Natural killer cell treated with Interleukin-12 subunit alpha and Interleukin-12 subunit beta and Interleukin-15 and Interleukin-18, amount 100 ng/mL, for 72 hours (primary cell): Measurements from ENCODE around the gene LEO1. TPM values are rescaled to one million over a fixed set of nuclear protein-coding genes. Genes with fewer than 3 reads are reported as not detected.

Source experiments
- ATAC-seq, 2 donors: fragments of 150-1000 bp; cut with Tn5 transposase in 1 of 2; sonication (Bioruptor Pico), chemical (Tn5 transposase) in 1 of 2; 2 replicates each; pipeline ENCODE4 v1.10.0; 2021
- DNase-seq: peaks from one replicate; pipeline ENCODE4 v3.0.0; 2022; ENCODE audit warnings: low spot score
- H3K27ac Mint-ChIP-seq, 2 donors: 1 replicate in 1 of 2; 2 replicates in 1 of 2; pipeline ENCODE4 v1.8.0; 2022; ENCODE audit warnings: mixed read lengths in 2 of 2, mild to moderate bottlenecking in 1 of 2, moderate library complexity in 1 of 2
- H3K27me3 Mint-ChIP-seq, 2 donors: 1 replicate in 1 of 2; 2 replicates in 1 of 2; pipeline ENCODE4 v1.8.0; 2022; ENCODE audit warnings: mixed read lengths in 2 of 2
- H3K36me3 Mint-ChIP-seq: one replicate; pipeline ENCODE4 v1.8.0; 2022; ENCODE audit warnings: mixed read lengths
- H3K4me1 Mint-ChIP-seq, 2 donors: 1 replicate in 1 of 2; 2 replicates in 1 of 2; pipeline ENCODE4 v1.8.0; 2022; ENCODE audit warnings: low read depth in 2 of 2, mixed read lengths in 2 of 2, mild to moderate bottlenecking in 1 of 2
- H3K4me3 Mint-ChIP-seq: one replicate; pipeline ENCODE4 v1.8.0; 2022; ENCODE audit warnings: mixed read lengths
- H3K9me3 Mint-ChIP-seq: 2 replicates; pipeline ENCODE4 v1.8.0; 2022; ENCODE audit warnings: mixed read lengths
- total RNA-seq, 2 donors: library from RNA; stranded (reverse); gene quantifications; one replicate each; pipeline ENCODE4 v1.2.3, GENCODE V29; 2022

Gene LEO1
- total RNA-seq, 2 donors from 2014 or later, result 29.6 to 31.6 TPM

GRCh38 chr15:51889486-51889885 lies 82.1 kb downstream of the LEO1 start:
- no peak for DNase-seq
- H3K27ac Mint-ChIP-seq, result no peak overlapping the region
- H3K27me3 Mint-ChIP-seq, result no peaks in the 10 kb centered on the region
- H3K4me3 Mint-ChIP-seq, result no peak overlapping the region
- peaks cover 8% of the 10 kb centered on the region for H3K36me3 Mint-ChIP-seq
- ATAC-seq, result no peak
- H3K9me3 Mint-ChIP-seq, result no peaks in the 10 kb centered on the region
- H3K4me1 Mint-ChIP-seq, result peaks cover 0 to 2% of the 10 kb centered on the region in 2 donors

- no peak for DNase-seq
- Mint-ChIP-seq H3K9me3 (no peaks in the 10 kb centered on the region), H3K4me1 (peaks cover 0 to 8% of the 10 kb centered on the region in 2 donors), H3K27ac (no peak overlapping the region), H3K4me3 (no peak overlapping the region), H3K36me3 (peaks cover 8% of the 10 kb centered on the region), H3K27me3 (no peaks in the 10 kb centered on the region)
- no peak for ATAC-seq
These were observed 82.9 kb downstream of the LEO1 start for GRCh38 chr15:51888593-51889195.

Other genes starting within 250 kb of the LEO1 start
- 10 to 100 TPM; 13.4 to 27.3 TPM for gene LYSMD2, start 234.1 kb downstream of the LEO1 start, total RNA-seq
- gene TMOD2, start 220.2 kb downstream of the LEO1 start, total RNA-seq, result 1 to 10 TPM; 2.6 to 7.2 TPM
- gene TMOD3, start 142.1 kb downstream of the LEO1 start, total RNA-seq, result 10 to 100 TPM; 55.4 to 63.5 TPM
- gene MAPK6, start 47.4 kb upstream of the LEO1 start, total RNA-seq, result 10 to 100 TPM; 65.8 to 89.1 TPM
- not detected for gene BCL2L10, start 141.0 kb upstream of the LEO1 start, total RNA-seq
- gene GNB5, start 219.6 kb upstream of the LEO1 start, total RNA-seq, result 10 to 100 TPM in 1 of 2 donors, 1 to 10 TPM in 1; 7.1 to 11.2 TPM